GM06990 (cell line): ENCODE results near the gene IMP4.

Source experiments
- DNase-seq: peaks from one replicate; pipeline ENCODE4 v3.0.0-alpha.2; 2011; ENCODE audit not compliant: insufficient read length; ENCODE audit errors: extremely low read depth
- H3K27me3 ChIP-seq: replicated peaks from 2 replicates; pipeline ENCODE4 v1.6.0; 2011; ENCODE audit warnings: low read length; ENCODE audit not compliant: control insufficient read depth, insufficient read depth
- H3K36me3 ChIP-seq: 2 replicates; pipeline ENCODE4 v1.5.1; 2011; ENCODE audit warnings: low read length; ENCODE audit not compliant: control insufficient read depth, insufficient read depth
- H3K4me3 ChIP-seq: replicated peaks from 2 replicates; pipeline ENCODE4 v1.5.1; 2011; ENCODE audit warnings: low read depth, mild to moderate bottlenecking, control low read depth, low read length
- TF ChIP-seq, protein P1 (sequence below): IDR thresholded peaks from 2 replicates; pipeline ENCODE4 v1.5.1; 2011; ENCODE audit warnings: low read length, control low read depth, mild to moderate bottlenecking, inconsistent platforms; ENCODE audit not compliant: insufficient read depth, poor library complexity, severe bottlenecking

The IMP4 gene

DNA sequence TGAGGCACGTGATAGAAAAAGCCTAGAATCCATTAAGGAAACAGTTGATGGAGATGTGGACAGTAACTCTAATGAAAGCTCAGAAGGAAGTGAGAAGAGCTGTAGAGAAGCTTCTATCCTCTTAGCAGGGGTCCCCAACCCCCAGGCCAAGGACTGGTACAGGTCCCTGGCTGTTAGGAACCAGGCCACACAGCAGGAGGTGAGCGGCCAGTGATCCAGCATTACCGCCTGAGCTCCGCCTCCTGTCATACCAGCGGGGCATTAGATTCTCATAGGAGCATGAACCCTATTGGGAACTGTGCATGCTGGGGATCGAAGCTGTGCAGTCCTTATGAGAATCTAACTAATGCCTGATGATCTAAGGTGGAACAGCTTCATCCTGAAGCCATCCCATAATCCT is 8.7 kb upstream of the IMP4 start:
- DNase-seq: no peak
- Histone ChIP-seq H3K36me3 (peaks cover under 1% of the 10 kb centered on the region), H3K4me3 (no peak overlapping the region), H3K27me3 (no peaks in the 10 kb centered on the region; the same call in 1 of the 2 replicates)
- TF ChIP-seq, protein P1, sequence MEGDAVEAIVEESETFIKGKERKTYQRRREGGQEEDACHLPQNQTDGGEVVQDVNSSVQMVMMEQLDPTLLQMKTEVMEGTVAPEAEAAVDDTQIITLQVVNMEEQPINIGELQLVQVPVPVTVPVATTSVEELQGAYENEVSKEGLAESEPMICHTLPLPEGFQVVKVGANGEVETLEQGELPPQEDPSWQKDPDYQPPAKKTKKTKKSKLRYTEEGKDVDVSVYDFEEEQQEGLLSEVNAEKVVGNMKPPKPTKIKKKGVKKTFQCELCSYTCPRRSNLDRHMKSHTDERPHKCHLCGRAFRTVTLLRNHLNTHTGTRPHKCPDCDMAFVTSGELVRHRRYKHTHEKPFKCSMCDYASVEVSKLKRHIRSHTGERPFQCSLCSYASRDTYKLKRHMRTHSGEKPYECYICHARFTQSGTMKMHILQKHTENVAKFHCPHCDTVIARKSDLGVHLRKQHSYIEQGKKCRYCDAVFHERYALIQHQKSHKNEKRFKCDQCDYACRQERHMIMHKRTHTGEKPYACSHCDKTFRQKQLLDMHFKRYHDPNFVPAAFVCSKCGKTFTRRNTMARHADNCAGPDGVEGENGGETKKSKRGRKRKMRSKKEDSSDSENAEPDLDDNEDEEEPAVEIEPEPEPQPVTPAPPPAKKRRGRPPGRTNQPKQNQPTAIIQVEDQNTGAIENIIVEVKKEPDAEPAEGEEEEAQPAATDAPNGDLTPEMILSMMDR: no peak

DNA sequence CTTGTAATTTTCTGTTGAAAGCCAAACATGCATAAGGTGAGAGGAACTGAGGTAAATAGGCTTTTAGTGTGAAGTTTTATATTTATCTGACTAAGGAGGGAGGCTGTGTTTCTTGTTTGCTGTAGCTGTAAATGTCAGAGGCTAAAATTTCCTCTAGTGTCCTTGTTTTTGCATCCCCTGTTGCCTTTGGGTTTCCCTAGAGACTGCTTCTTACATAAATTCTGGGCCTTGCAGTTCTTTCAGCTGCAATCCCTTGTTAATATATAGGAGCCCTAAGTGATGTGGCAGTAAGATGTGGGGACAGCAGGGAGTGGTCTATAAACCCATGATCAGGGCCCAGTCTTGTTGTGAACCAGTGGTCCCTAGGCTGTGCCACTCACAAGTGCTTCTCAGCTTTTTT is 7.5 kb upstream of the IMP4 start:
- Histone ChIP-seq H3K27me3 (no peaks in the 10 kb centered on the region; the same call in 1 of the 2 replicates), H3K36me3 (peaks cover 4% of the 10 kb centered on the region), H3K4me3 (no peak overlapping the region)
- TF ChIP-seq, protein P1: no peak
- DNase-seq: no peak

DNA sequence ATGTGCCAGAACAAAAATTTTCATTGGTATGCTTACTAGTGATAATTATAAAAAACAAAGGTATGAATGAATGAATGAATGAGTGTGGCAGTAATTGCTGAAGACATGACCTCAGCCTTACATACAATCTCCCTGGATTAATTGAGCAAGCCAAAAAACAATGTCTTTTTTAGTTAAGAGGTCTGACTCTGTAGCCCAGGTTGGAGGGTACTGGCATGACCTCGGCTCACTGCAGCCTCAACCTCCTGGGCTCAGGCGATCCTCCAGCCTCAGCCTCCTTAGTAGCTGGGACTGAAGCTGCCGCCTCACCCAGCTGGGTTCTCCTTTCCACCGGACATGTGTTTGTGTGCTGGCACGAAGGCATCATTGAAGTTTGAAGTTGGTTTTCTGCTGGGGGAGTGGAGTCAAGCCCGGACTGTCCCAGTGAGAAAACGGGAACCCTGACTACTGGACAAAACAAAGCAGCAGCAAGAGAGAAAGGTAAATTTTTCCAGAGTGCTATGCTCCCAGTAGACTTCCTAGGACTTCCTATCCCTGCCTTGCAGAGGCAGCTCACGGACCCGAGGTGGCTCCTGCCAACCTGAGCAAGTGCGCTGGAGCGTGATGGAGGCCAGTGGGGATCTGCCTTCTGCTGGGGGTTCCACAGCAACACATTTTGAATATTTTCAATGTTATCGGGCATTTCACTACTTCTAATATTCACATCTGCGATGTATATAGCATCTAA is 6.4 kb upstream of the IMP4 start:
- TF ChIP-seq, protein P1: no peak
- H3K4me3 ChIP-seq: no peak overlapping the region
- H3K27me3 ChIP-seq: no peaks in the 10 kb centered on the region; the same call in 1 of the 2 replicates
- peaks cover 4% of the 10 kb centered on the region for H3K36me3 ChIP-seq
- no peak for DNase-seq

DNA sequence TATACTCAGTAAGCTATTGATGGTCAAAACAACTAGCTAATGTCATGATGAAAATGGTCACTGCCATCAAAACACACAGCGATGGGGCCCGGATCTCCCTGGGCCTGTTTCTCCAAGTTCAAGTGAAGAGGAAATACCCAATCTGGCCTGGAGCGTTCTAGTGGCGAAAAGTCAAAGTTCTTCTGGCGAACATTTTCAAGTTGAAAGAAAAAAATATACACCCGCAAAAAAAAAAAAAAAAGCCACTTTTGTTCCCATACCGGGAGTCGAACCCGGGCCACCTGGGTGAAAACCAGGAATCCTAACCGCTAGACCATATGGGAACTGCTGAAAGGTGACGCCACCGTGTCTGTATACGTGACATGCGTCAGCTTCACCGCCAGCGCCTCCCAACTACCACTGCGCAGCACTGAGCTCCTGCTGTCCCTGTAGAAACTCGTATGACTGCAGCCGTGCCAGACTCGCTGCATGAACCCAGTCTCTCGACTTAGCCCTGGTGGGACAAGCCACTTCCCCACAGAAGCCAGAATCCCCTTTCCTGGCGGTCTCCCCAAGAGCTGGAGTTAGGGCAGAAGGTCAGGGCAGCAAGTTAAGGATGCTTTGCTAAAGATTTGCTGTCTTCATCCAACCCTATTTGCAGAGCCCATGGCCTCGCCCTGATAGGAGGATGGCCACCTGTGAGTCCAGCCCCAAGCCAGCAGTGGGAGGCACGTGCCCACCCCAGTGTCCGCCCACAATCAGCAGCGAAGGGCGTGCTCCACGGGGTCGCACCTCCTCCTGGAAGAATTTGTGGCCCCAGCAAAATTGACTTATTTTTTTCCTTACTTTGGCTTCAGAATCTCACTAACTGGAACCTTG is 5.6 kb upstream of the IMP4 start:
- Histone ChIP-seq H3K27me3 (no peaks in the 10 kb centered on the region; the same call in 1 of the 2 replicates), H3K36me3 (peaks cover 4% of the 10 kb centered on the region), H3K4me3 (no peak overlapping the region)
- DNase-seq: peak; percentile 72
- TF ChIP-seq, protein P1: no peak

DNA sequence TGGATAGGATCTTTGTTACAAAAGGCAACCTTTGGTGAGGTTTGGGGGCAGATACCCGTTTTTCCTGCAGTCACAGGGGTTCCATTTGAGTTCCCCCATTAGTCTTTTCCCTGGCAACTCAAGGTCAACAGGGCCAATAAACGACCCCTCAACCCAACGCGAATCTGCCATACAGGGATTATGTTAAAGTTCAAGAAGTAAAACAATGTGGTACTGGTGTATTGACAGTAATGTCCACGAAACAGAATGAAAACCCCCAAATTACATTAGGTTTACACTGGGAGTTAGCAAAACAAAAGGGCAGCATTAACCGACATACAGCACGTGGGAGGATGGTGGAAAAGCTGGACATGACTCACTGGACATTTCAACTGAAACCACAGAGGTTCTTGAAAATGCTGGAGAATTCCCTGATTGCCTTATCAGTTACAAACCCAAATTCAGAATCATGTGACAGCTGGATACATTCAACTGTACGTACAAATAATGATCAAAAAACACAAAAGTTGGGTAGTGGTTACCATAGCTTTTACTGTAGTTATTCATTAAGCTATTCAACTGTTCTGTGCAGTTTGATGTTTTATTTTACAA is 4.9 kb upstream of the IMP4 start:
- Histone ChIP-seq H3K36me3 (peaks cover 4% of the 10 kb centered on the region), H3K4me3 (no peak overlapping the region), H3K27me3 (no peaks in the 10 kb centered on the region)
- no peak for DNase-seq
- TF ChIP-seq, protein P1: no peak
